Gastrocnemius medialis (tissue), 4 donors: Measurements from ENCODE around the gene POU5F1.

Experiments used
- CTCF ChIP-seq, 5 experiments: fragments of 450-650 bp in 3 of 5; fragments of 200-600 bp in 2 of 5; sonication (generic) in 2 of 5; IDR thresholded peaks in 4 of 5; conservative IDR thresholded peaks in 1 of 5; 1 replicate in 4 of 5; 2 replicates in 1 of 5; pipeline ENCODE4 v1.5.1; 2016 to 2019; ENCODE audit warnings: antibody characterized with exemption in 5 of 5, mild to moderate bottlenecking in 3 of 5, moderate library complexity in 3 of 5
- POLR2A ChIP-seq, 2 donors: fragments of 450-650 bp; IDR thresholded peaks; one replicate each; pipeline ENCODE4 v1.6.1; 2017; ENCODE audit warnings: antibody characterized with exemption in 2 of 2, mild to moderate bottlenecking in 2 of 2, moderate library complexity in 2 of 2

- TF ChIP-seq POLR2A (IDR thresholded peaks at IDR 0.05) (no peak), CTCF (IDR thresholded peaks at IDR 0.05 in 4 of 5, conservative IDR thresholded peaks at IDR 0.05 in 1 of 5) (no peak)
Measured at GRCh38 chr6:31165986-31166385, 4.5 kb downstream of the POU5F1 start.
